Erythroblast (primary cell): ENCODE results near the gene SIDT2.
"Not testable (repeated sequence)": the region's sequence is repeated elsewhere in the genome, so short reads cannot be mapped to it uniquely, and the experiment has no call there.

ENCODE experiments used
- DNase-seq, 2 experiments: peaks; one replicate each; lab custom pipeline; 2025; lab: John Stamatoyannopoulos, UW
- GATA1 ChIP-seq: IDR thresholded peaks from 2 replicates; pipeline ENCODE4 v1.6.1; 2011; ENCODE audit warnings: low read depth, mild to moderate bottlenecking, control low read depth, low read length, moderate library complexity
- POLR2A ChIP-seq: IDR thresholded peaks from 2 replicates; pipeline ENCODE4 v1.6.1; 2011; ENCODE audit warnings: mild to moderate bottlenecking, low read length

Gene SIDT2

DNA sequence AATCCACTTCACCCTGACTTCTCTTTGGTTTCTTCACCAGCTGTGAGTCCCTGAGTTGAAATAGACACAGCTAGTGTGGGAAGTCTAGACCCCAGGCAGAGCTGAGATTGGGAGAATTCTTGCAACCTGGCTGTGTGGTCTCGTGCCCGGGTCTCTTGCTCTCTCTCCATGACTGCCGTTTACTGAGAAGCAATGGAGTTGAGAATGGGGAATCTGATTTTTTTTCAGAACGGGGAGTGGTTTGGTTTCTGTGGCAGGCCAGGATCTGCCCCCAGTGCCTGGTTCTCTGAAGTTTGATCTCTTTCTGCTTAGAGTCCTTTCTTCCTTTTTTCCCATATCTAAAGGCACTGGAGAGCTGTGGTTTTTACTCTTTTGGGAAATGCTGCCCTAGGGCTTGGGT lies 1.5 kb downstream of the SIDT2 start:
- no peak for TF ChIP-seq POLR2A
- TF ChIP-seq GATA1 = no peak
- peak; percentile 31 to 41 for DNase-seq

DNA sequence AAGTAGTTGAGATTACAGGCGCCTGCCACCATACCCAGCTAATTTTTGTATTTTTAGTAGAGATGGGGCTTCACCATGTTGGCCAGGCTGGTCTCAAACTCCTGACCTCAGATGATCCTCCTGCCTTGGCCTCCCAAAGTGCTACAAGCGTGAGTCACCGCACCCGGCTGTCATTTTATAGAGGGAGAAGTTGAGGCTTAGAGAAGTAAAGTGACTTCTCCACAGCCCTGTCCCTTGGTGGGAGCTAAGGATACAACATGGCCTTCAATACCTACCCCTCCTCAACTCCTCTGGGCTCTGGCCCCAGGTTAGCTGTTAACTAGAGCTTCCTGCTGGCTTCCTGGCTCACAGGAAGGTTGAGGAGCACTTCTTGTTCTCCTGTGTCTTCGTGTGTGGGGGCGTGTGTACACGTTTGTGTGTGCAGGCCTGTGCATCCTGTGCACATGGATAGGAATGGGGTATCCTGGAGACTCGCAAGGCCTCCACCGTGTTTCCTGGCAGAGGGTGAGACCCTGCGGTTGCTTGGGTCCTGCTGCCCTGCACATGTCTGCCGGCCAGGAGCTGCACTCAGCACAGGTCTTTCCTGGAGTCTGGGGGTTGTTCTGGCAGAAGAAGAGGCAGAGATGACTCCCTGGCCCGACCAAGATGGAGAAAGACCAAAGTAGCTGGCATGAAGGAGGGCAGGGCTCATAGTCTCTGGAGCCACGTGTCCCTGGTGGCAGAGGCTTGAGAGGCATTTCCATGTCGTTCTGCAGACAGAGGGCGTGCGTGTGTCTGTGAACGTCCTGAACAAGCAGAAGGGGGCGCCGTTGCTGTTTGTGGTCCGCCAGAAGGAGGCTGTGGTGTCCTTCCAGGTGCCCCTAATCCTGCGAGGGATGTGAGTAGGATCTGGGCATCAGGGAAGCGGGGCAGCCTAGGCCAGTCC lies 2.4 kb downstream of the SIDT2 start:
- TF ChIP-seq GATA1 (no peak), POLR2A (no peak)
- peak; percentile 89 to 90 for DNase-seq

GRCh38 chr11:117181586-117182550 lies 3.3 kb downstream of the SIDT2 start:
- TF ChIP-seq POLR2A (no peak), GATA1 (no peak)
- no peak for DNase-seq

- TF ChIP-seq POLR2A (no peak), GATA1 (no peak)
- no peak for DNase-seq
Measured at GRCh38 chr11:117182551-117182935, 4.0 kb downstream of the SIDT2 start.

GRCh38 chr11:117183178-117183577 lies 4.6 kb downstream of the SIDT2 start:
- not testable (repeated sequence) for DNase-seq

DNA sequence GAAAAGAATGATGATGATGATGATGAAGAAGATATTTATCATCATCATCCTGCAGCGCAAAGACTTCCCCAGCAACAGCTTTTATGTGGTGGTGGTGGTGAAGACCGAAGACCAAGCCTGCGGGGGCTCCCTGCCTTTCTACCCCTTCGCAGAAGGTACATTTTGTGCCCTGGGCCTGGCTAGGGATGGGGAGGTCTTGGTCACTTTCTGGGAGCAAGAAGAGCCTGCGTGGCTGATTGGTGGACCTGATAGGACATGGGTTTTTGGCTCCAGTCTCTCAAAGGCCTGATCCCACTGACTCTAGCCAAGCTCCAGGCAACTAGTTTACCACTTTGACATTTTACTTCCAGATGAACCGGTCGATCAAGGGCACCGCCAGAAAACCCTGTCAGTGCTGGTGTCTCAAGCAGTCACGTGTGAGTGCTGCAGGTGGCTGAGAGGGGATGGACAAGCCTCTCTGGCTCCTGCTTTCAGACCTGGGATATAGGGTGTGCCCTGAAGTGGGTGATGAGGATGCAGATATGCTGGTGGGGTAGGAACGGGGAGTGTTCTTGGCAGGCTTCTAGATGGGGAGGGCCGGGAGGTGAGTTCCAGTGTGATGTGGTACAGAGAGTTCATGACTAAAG lies 5.3 kb downstream of the SIDT2 start:
- no peak for TF ChIP-seq GATA1
- TF ChIP-seq POLR2A = no peak
- DNase-seq = no peak

DNA sequence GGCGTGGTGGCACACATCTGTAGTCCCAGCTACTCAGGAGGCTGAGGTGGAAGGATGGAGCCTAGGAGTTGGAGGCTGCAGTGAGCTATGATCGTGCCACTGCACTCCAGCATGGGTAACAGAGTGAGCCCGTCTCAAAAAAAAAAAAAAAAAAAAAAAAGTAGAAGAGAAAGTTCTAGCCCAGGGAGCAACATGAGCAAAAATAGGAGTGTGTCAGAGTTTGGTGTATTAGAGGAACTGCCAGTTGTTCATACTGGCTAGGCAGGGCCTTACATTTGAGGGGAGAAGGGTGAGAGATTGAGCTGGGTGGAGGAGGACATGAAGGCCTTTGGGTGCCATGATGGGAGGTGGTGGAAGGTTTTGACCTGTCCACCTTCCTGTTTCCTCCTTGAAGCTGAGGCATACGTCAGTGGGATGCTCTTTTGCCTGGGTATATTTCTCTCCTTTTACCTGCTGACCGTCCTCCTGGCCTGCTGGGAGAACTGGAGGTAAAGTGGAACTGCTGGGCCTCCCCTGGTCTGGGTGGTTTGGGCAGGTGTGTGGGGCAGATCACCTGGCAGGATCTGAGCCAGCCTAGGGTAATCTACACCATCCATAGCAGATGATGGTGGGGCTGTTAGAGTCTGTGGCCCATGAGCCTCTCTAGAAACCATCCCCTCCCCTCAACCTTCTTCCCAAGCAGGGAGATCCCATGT lies 7.3 kb downstream of the SIDT2 start:
- no peak for DNase-seq
- no peak for TF ChIP-seq POLR2A
- no peak for TF ChIP-seq GATA1

DNA sequence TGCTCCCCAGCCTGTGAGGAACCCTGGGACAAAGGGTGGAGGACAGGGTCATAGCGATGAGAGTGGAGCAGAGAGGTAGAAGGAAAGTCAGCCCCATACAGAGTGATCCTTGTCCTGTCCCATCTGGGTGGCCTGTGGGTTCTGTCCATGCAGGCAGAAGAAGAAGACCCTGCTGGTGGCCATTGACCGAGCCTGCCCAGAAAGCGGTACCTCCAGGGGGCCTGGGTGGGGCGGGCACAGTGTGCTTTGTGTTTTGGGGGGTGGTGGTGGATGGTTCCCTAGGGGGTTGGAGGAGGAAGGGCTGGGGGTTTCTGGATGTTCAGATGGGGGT lies 7.9 kb downstream of the SIDT2 start:
- DNase-seq = no peak
- TF ChIP-seq POLR2A = no peak
- no peak for TF ChIP-seq GATA1

DNA sequence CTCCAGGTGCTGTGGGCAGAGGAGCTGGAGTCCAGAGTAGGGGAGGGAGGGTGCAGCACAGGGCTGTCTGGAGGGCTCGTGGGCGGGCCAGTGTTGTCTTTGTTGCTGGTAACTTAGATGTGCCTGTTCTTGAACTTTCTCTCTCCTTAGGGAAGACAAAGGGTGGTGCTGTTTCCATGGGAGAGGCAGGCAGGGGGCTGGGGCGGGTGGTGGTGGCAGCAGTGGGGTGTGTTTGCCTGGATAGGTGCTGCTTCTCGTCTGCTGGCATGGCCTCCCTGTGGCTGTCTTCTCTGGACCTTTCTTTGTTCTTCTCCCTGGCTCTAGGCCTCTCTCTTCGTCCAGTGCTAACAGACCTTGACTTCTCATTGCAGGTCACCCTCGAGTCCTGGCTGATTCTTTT lies 8.5 kb downstream of the SIDT2 start:
- no peak for TF ChIP-seq POLR2A
- no peak for TF ChIP-seq GATA1
- DNase-seq = no peak

- DNase-seq = no peak
- TF ChIP-seq GATA1 (no peak), POLR2A (no peak)
Measured at GRCh38 chr11:117187428-117187798, 8.9 kb downstream of the SIDT2 start.

DNA sequence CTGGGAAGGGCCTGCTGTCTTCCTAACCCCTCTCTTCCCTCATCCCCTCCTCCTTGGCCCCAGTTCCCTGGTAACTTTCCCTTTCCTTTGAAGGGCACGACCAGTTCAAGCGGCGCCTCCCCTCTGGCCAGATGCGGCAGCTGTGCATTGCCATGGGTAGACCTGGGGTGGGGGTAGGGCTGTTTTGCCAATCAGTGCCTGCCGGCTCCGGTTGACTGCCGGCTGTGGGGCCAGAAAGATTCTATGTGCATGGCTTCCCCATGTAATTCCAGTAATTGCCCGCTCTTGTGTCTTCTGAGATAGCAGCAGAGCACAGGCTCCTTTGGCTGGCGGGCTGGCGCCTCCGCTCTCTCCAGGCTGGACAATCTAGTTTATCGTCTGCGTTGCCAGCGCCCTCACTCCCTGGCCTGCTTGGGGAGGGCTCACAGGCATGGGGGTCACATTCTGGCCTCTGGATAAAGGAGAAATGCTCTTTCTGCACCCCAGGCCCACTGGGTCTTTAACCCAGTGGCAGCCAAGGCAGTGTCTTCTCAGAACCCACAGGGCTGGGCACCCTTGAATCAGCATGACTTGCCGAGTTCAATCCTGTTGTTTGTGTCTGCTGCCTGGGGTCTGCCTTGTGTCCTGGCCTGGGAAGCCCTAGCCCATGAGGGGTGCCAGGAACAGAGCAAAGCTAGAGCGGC lies 9.4 kb downstream of the SIDT2 start:
- DNase-seq = no peak
- no peak for TF ChIP-seq POLR2A
- TF ChIP-seq GATA1 = no peak

GRCh38 chr11:117188620-117189081 lies 10.1 kb downstream of the SIDT2 start:
- TF ChIP-seq POLR2A = no peak
- no peak for TF ChIP-seq GATA1
- no peak for DNase-seq
